Adrenal gland (tissue), 5 donors: ENCODE data around the gene MAP4K1.

ENCODE experiments used
- CTCF ChIP-seq, 6 experiments: fragments of 450-650 bp in 4 of 6; fragments of 200-600 bp in 2 of 6; sonication (generic) in 1 of 6; IDR thresholded peaks; 1 replicate in 5 of 6; 2 replicates in 1 of 6; pipeline versions ENCODE4 v1.5.1 to v1.8.0; 2016 to 2021; ENCODE audit warnings: antibody characterized with exemption in 6 of 6, mild to moderate bottlenecking in 2 of 6, moderate library complexity in 1 of 6
- POLR2A ChIP-seq, 2 donors: fragments of 450-650 bp; IDR thresholded peaks; one replicate each; pipeline ENCODE4 v1.6.1; 2017; ENCODE audit warnings: antibody characterized with exemption in 2 of 2, mild to moderate bottlenecking in 2 of 2, moderate library complexity in 1 of 2
- donor health status: DM: no; HTN: no; CAD: no.

GRCh38 chr19:38634757-38635482 lies 17.2 kb upstream of the MAP4K1 start:
- TF ChIP-seq CTCF (IDR thresholded peaks at IDR 0.05) (peak; percentile 88 to 93 (median 90)), POLR2A (IDR thresholded peaks at IDR 0.05) (no peak)
